Measurements from ENCODE around the gene TTLL11.

The TTLL11 gene

GRCh38 chr9:121956808-121957207 lies 136.3 kb downstream of the TTLL11 start:
- no peak for DNase-seq

GRCh38 chr9:121955649-121956048 lies 137.5 kb downstream of the TTLL11 start:
- no peak for DNase-seq

GRCh38 chr9:121954477-121955140 lies 138.5 kb downstream of the TTLL11 start:
- no peak for DNase-seq

DNA sequence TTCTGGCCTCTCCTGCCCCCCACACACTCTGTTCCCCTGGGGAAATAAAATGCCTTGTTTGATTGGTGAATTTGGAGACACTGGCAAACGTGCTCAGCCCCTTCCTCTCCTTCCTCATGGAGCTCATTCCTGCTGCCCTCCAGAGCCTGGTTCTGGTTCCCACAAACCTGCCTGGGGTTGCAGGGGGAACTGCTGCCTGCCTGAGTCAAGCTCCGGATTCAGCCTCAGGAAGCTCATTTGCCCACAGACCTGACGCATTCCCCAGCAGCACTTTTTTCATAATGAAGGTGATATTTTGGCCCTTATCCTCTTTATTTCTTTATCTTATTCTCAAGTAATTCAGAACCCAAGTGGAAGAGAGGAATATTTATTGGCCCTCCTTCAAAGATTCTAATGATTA lies 140.5 kb downstream of the TTLL11 start:
- DNase-seq: no peak

DNA sequence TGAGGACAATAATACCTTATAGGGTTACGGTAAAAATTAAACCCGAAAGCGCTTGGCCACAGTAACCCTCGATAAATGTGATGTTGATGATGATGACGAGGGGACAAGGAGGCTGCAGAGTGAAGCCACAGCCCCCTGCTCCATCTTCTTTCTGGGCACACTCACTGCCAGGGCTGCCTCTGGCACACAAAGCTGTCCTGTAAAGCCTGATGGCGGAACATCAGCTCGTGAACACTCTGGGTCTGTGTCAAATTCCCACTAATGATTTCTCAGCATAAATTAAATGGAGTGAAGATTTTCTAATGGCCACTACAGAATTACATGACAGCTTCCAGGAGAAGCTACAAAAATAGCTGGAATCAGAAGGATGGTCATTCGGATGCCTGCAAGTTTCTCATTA lies 142.2 kb downstream of the TTLL11 start:
- DNase-seq: no peak

DNA sequence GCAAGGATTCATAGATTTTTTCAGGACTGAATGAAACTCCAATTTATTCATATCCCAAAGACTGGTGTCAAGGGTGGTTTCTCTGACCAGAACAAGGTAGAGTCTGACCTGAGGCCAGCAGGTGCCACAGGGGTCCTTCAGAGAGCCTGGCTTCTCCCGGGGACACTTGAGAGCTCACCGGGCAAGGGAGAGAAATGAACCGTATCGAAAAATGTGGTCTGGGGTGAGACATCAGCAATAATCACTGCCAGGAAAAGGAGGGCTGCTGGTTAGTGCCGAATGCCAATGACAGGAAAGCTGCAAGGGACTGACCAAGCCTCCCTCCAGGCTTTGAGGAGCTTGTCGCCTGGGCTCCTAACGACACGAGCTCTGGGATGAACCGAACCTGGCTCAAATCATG lies 142.7 kb downstream of the TTLL11 start:
- no peak for DNase-seq

GRCh38 chr9:121949766-121950165 lies 143.3 kb downstream of the TTLL11 start:
- DNase-seq: no peak

- no peak for DNase-seq
Observed at GRCh38 chr9:121949364-121949763, 143.7 kb downstream of the TTLL11 start.

GRCh38 chr9:121947775-121948174 lies 145.3 kb downstream of the TTLL11 start:
- DNase-seq: no peak

- DNase-seq: no peak
Observed at GRCh38 chr9:121946465-121946864, 146.6 kb downstream of the TTLL11 start.

DNA sequence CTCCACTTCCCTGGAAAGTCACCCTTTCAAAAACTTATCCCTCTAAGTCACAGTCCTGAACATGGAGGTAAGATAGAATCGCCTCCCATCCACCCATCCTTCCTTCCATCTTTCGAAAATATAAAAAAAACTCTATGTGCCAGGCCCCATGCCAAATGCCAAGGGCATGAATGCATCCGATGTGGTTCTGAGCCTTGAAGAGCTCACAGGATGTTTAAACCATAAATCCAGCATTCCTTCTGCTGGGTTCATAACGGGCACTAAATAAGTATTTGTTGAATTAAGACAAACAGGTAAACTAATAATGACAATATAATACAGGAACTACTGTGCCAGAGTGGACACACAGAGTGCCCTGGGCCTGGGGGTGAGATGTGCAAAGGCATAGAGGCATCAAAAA lies 147.3 kb downstream of the TTLL11 start:
- DNase-seq: no peak

GRCh38 chr9:121945281-121945680 lies 147.8 kb downstream of the TTLL11 start:
- no peak for DNase-seq

GRCh38 chr9:121944711-121945191 lies 148.4 kb downstream of the TTLL11 start:
- no peak for DNase-seq

DNA sequence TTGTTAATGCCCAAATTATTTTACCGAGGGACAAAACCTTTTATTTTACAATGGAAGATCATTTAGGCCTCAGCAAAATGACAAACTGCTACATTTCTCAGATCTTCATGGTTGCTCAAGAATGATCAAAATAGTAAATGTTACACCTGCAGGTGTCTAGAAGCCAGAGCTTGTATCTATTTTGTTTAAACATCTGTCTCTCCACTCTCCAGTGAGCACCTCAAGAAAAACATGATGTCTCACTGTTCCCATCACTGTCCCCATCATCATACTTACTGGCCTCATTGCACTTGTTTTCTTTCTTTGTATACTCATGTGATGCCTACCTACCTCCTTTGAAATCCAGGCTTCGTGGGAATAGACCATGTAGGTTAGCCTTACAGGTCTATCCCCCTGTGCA lies 149.6 kb downstream of the TTLL11 start:
- DNase-seq: no peak

DNA sequence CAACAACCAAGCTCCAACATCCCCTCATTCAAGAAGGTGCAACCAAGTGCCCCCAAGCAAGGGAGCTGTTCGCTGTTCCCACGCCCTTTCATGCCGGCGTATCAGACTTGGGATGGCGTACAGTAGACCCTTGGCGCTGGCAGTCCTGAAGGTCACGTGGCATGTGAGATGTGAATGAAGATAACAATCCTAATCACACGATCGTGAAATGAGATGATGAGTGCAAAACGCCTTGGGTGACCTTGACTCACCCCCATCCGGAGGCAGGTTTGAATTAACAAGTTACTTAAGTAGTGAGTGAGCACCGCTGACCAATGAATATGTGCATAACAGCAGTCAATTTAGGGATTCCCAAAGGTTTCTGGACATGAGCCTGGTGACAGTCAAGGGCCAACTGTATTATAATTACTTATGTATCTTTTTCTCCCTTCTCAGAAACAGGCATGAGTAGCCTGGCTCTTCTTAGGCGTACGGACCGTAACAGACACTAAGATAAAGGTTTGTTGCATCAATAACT lies 150.2 kb downstream of the TTLL11 start:
- no peak for DNase-seq

GRCh38 chr9:121942313-121942712 lies 150.8 kb downstream of the TTLL11 start:
- no peak for DNase-seq

DNA sequence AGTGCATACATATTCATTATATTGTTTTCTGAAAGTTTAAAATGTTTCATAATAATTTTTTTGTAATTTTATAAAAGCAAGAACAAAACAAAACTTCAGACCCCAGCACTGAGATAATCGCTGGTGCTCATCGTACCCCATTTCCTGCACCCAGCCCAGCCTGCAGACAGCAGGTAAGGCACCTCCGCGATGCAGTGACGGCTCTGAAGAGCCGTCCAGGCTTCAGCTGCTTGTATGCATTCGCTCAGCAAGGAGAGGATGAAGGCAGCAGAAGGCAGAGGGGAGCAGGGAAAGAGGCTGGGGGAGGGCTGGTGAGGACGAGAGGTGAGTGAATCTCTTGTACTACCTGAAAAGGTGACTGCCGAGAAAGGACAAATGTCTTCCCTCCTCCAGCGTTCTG lies 153.5 kb downstream of the TTLL11 start:
- DNase-seq: no peak

- DNase-seq: no peak
Observed at GRCh38 chr9:121938621-121939020, 154.5 kb downstream of the TTLL11 start.

DNA sequence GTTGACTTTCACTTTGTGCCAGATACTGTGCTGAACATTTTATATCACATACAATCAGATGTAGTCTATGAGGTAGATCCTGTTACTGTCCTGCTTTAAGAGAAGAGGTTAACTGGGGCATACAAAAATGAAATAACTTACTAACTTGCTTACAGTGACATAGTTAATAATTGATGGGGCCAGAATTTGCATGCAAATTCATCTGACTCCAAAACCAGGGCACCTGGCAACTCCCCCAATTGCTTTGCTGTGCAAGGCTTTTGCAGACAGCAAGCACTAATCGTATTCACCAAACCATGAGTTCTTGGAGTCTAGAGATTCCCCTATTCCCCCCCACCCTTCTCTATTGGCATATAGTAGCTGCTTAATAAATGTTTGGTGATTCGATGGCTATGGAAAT lies 155.9 kb downstream of the TTLL11 start:
- DNase-seq: no peak

GRCh38 chr9:121935739-121936138 lies 157.4 kb downstream of the TTLL11 start:
- DNase-seq: no peak

GRCh38 chr9:121930956-121931355 lies 162.2 kb downstream of the TTLL11 start:
- no peak for DNase-seq

GRCh38 chr9:121929893-121930875 lies 162.9 kb downstream of the TTLL11 start:
- no peak for DNase-seq

- peak; percentile 91 for DNase-seq
Observed at GRCh38 chr9:121927636-121928035, 165.5 kb downstream of the TTLL11 start.

GRCh38 chr9:121927081-121927480 lies 166.0 kb downstream of the TTLL11 start:
- DNase-seq: no peak
